Measurements from ENCODE around the gene ZNF280D.

ZNF280D gene

DNA sequence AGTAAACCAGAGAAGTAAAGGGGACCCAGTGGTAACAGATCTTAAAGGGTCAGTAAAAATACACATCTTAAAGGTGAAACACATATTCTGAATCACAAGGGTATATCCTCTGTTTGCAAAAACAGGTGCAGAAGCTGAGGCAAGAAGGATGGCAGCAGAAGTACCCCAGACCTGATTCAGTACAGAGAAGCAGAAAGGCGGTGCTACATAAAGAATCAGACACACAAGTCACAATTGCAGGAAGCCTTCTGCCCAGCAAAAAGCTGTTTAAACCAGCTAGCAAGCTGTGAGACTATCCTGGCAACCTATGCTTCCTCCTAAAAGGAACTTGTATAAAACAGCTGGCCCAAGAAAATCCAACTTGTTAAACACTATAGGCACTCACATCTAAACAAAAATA is 49.4 kb downstream of the ZNF280D start:
- Histone ChIP-seq H4K8ac (ENCODE audit: low read length) (no peak overlapping the region), H2AK5ac (ENCODE audit: low read length, severe bottlenecking) (no peak overlapping the region), H3K27me3 (ENCODE audit: control insufficient read depth in 1 of 2, insufficient read depth in 1 of 2, low read length in 2 of 2) (no peaks in the 10 kb centered on the region), H3K4me2 (ENCODE audit: low read length, poor library complexity, severe bottlenecking) (no peak overlapping the region), H4K91ac (ENCODE audit: low read length) (no peak overlapping the region), H3K14ac (ENCODE audit: low read length in 2 of 2) (no peak overlapping the region), H3K23ac (ENCODE audit: low read length in 2 of 2) (no peak overlapping the region), H2AFZ (ENCODE audit: low read depth, low read length) (no peak overlapping the region), H3K4me3 (ENCODE audit: insufficient read depth in 1 of 2, low read depth in 1 of 2, low read length in 2 of 2) (no peak overlapping the region), H2BK120ac (ENCODE audit: low read depth, low read length) (no peak overlapping the region), H3K79me1 (replicated peaks; ENCODE audit: low read length, poor library complexity, severe bottlenecking) (peaks cover 3% of the 10 kb centered on the region), H3K9me3 (ENCODE audit: control insufficient read depth, low read length) (no peaks in the 10 kb centered on the region), H3K36me3 (ENCODE audit: control insufficient read depth in 1 of 2, insufficient read depth in 2 of 2, low read depth in 1 of 2, low read length in 2 of 2) (peaks cover 3 to 34% of the 10 kb centered on the region in 2 experiments), H2BK15ac (ENCODE audit: low read depth, poor library complexity, severe bottlenecking) (no peak overlapping the region), H3K18ac (ENCODE audit: low read depth in 1 of 2, low read length in 2 of 2) (no peak overlapping the region), H3K27ac (ENCODE audit: low read length, poor library complexity, severe bottlenecking) (no peak overlapping the region), H3K4ac (ENCODE audit: low read depth in 1 of 2, low read length in 2 of 2) (no peak overlapping the region), H3K9ac (ENCODE audit: low read length) (no peak overlapping the region), H3K4me1 (ENCODE audit: control insufficient read depth, insufficient read depth, low read depth, low read length) (no peaks in the 10 kb centered on the region), H2BK5ac (ENCODE audit: low read depth, low read length, poor library complexity, severe bottlenecking) (no peak overlapping the region), H2BK12ac (ENCODE audit: low read length in 2 of 2) (no peak overlapping the region)
- 95% methylated on average over 1 of the region's 1 CpG for WGBS
- DNase-seq, result no peak

DNA sequence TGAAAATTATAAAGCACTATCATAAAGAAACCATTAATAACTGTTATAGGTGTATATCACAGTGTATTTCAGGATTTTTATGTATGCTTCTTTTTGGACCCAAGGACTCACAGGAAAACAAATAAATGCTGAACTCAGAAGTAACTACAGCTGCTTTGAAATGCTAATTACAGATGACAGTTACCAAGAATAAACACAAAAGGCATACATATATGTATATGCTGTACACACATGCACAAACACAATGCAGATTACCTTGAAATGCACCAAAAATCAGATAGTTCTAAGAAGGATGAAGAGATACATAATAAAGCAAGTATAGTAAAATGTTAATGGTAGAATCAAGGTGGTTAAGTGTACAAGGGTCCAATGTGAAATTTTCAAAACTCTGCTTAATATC is 52.2 kb downstream of the ZNF280D start:
- Histone ChIP-seq H2BK15ac (ENCODE audit: low read depth, poor library complexity, severe bottlenecking) (no peak overlapping the region), H3K27me3 (ENCODE audit: control insufficient read depth in 1 of 2, insufficient read depth in 1 of 2, low read length in 2 of 2) (no peaks in the 10 kb centered on the region), H4K91ac (ENCODE audit: low read length) (no peak overlapping the region), H2AK5ac (ENCODE audit: low read length, severe bottlenecking) (no peak overlapping the region), H3K9ac (ENCODE audit: low read length) (no peak overlapping the region), H2BK5ac (ENCODE audit: low read depth, low read length, poor library complexity, severe bottlenecking) (no peak overlapping the region), H3K4me2 (ENCODE audit: low read length, poor library complexity, severe bottlenecking) (no peak overlapping the region), H3K9me3 (ENCODE audit: control insufficient read depth, low read length) (no peaks in the 10 kb centered on the region), H2AFZ (ENCODE audit: low read depth, low read length) (no peak overlapping the region), H3K18ac (ENCODE audit: low read depth in 1 of 2, low read length in 2 of 2) (no peak overlapping the region), H3K4me1 (ENCODE audit: control insufficient read depth, insufficient read depth, low read depth, low read length) (no peaks in the 10 kb centered on the region), H3K4me3 (ENCODE audit: insufficient read depth in 1 of 2, low read depth in 1 of 2, low read length in 2 of 2) (no peak overlapping the region), H3K23ac (ENCODE audit: low read length in 2 of 2) (no peak overlapping the region), H3K79me1 (replicated peaks; ENCODE audit: low read length, poor library complexity, severe bottlenecking) (peaks cover 4% of the 10 kb centered on the region), H3K27ac (ENCODE audit: low read length, poor library complexity, severe bottlenecking) (no peak overlapping the region), H3K4ac (ENCODE audit: low read depth in 1 of 2, low read length in 2 of 2) (no peak overlapping the region), H3K36me3 (ENCODE audit: control insufficient read depth in 1 of 2, insufficient read depth in 2 of 2, low read depth in 1 of 2, low read length in 2 of 2) (peaks cover 3 to 43% of the 10 kb centered on the region in 2 experiments), H2BK12ac (ENCODE audit: low read length in 2 of 2) (no peak overlapping the region), H3K14ac (ENCODE audit: low read length in 2 of 2) (no peak overlapping the region), H4K8ac (ENCODE audit: low read length) (no peak overlapping the region), H2BK120ac (ENCODE audit: low read depth, low read length) (no peak overlapping the region)
- no peak for DNase-seq

DNA sequence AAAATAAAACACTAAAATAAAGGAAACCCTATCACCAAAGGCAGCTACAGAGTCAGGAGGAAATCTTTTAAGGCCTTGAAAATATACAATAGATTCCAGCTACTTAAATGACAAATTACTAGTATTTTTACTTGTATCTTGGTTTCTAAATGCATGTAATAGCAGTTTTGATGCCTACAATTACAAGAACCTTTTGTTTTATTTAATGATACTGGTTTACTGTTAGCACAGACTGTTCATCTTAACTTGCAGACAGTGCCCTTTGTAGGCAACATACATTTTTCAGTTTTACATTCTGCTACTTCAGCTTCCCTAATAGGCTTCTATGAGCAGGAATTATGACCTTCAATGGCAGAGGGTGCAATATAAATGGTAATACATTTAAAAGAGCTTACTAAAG is 54.1 kb downstream of the ZNF280D start:
- no peak overlapping the region for H2BK15ac ChIP-seq (ENCODE audit: low read depth, poor library complexity, severe bottlenecking)
- peaks cover 3 to 57% of the 10 kb centered on the region in 2 experiments for H3K36me3 ChIP-seq (ENCODE audit: control insufficient read depth in 1 of 2, insufficient read depth in 2 of 2, low read depth in 1 of 2, low read length in 2 of 2)
- no peak overlapping the region for H3K27ac ChIP-seq (ENCODE audit: low read length, poor library complexity, severe bottlenecking)
- H2AFZ ChIP-seq (ENCODE audit: low read depth, low read length), result no peak overlapping the region
- H2AK5ac ChIP-seq (ENCODE audit: low read length, severe bottlenecking), result no peak overlapping the region
- H2BK12ac ChIP-seq (ENCODE audit: low read length in 2 of 2), result no peak overlapping the region
- peaks cover 4% of the 10 kb centered on the region for H3K79me1 ChIP-seq (replicated peaks; ENCODE audit: low read length, poor library complexity, severe bottlenecking)
- H4K8ac ChIP-seq (ENCODE audit: low read length), result no peak overlapping the region
- H3K4me1 ChIP-seq (ENCODE audit: control insufficient read depth, insufficient read depth, low read depth, low read length), result no peaks in the 10 kb centered on the region
- H3K23ac ChIP-seq (ENCODE audit: low read length in 2 of 2), result no peak overlapping the region
- H2BK5ac ChIP-seq (ENCODE audit: low read depth, low read length, poor library complexity, severe bottlenecking), result no peak overlapping the region
- no peak overlapping the region for H4K91ac ChIP-seq (ENCODE audit: low read length)
- no peaks in the 10 kb centered on the region for H3K9me3 ChIP-seq (ENCODE audit: control insufficient read depth, low read length)
- no peak overlapping the region for H3K4me2 ChIP-seq (ENCODE audit: low read length, poor library complexity, severe bottlenecking)
- H2BK120ac ChIP-seq (ENCODE audit: low read depth, low read length), result no peak overlapping the region
- H3K4me3 ChIP-seq (ENCODE audit: insufficient read depth in 1 of 2, low read depth in 1 of 2, low read length in 2 of 2), result no peak overlapping the region
- no peak overlapping the region for H3K4ac ChIP-seq (ENCODE audit: low read depth in 1 of 2, low read length in 2 of 2)
- DNase-seq, result no peak
- H3K27me3 ChIP-seq (ENCODE audit: control insufficient read depth in 1 of 2, insufficient read depth in 1 of 2, low read length in 2 of 2), result no peaks in the 10 kb centered on the region
- no peak overlapping the region for H3K14ac ChIP-seq (ENCODE audit: low read length in 2 of 2)
- no peak overlapping the region for H3K9ac ChIP-seq (ENCODE audit: low read length)
- H3K18ac ChIP-seq (ENCODE audit: low read depth in 1 of 2, low read length in 2 of 2), result no peak overlapping the region

DNA sequence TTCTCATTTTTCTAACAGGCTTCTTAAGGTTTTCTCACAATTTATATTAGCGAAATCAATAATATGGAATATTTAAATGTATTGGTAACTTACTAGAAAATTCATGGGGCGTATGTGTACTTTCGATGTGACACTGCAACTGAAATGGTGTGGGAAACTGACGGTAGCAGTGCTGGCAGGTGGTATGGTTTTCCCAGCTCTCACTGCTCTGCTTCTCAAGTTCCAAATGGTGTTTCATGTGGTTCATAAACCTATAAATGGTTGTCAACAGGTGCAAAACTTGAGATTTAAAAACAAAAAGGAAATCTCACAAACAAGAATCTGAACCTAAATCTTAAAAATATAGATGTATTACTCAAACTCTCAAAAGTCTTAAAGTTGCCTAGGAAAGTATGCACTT is 54.7 kb downstream of the ZNF280D start:
- DNase-seq, result no peak
- H3K9ac ChIP-seq (ENCODE audit: low read length), result no peak overlapping the region
- H2AK5ac ChIP-seq (ENCODE audit: low read length, severe bottlenecking), result no peak overlapping the region
- no peak overlapping the region for H4K8ac ChIP-seq (ENCODE audit: low read length)
- WGBS, result 100% methylated on average over 4 of the region's 4 CpGs
- no peaks in the 10 kb centered on the region for H3K9me3 ChIP-seq (ENCODE audit: control insufficient read depth, low read length)
- no peak overlapping the region for H2BK12ac ChIP-seq (ENCODE audit: low read length in 2 of 2)
- no peaks in the 10 kb centered on the region for H3K27me3 ChIP-seq (ENCODE audit: control insufficient read depth in 1 of 2, insufficient read depth in 1 of 2, low read length in 2 of 2)
- no peak overlapping the region for H3K14ac ChIP-seq (ENCODE audit: low read length in 2 of 2)
- no peak overlapping the region for H2BK15ac ChIP-seq (ENCODE audit: low read depth, poor library complexity, severe bottlenecking)
- no peak overlapping the region for H2BK120ac ChIP-seq (ENCODE audit: low read depth, low read length)
- H3K23ac ChIP-seq (ENCODE audit: low read length in 2 of 2), result no peak overlapping the region
- H3K4me1 ChIP-seq (ENCODE audit: control insufficient read depth, insufficient read depth, low read depth, low read length), result no peaks in the 10 kb centered on the region
- no peak overlapping the region for H3K27ac ChIP-seq (ENCODE audit: low read length, poor library complexity, severe bottlenecking)
- H3K18ac ChIP-seq (ENCODE audit: low read depth in 1 of 2, low read length in 2 of 2), result no peak overlapping the region
- H2BK5ac ChIP-seq (ENCODE audit: low read depth, low read length, poor library complexity, severe bottlenecking), result no peak overlapping the region
- H3K4ac ChIP-seq (ENCODE audit: low read depth in 1 of 2, low read length in 2 of 2), result no peak overlapping the region
- H3K79me1 ChIP-seq (replicated peaks; ENCODE audit: low read length, poor library complexity, severe bottlenecking), result peaks cover 3% of the 10 kb centered on the region
- H3K36me3 ChIP-seq (ENCODE audit: control insufficient read depth in 1 of 2, insufficient read depth in 2 of 2, low read depth in 1 of 2, low read length in 2 of 2), result peaks cover 3 to 63% of the 10 kb centered on the region in 2 experiments
- no peak overlapping the region for H3K4me3 ChIP-seq (ENCODE audit: insufficient read depth in 1 of 2, low read depth in 1 of 2, low read length in 2 of 2)
- H3K4me2 ChIP-seq (ENCODE audit: low read length, poor library complexity, severe bottlenecking), result no peak overlapping the region
- H2AFZ ChIP-seq (ENCODE audit: low read depth, low read length), result no peak overlapping the region
- no peak overlapping the region for H4K91ac ChIP-seq (ENCODE audit: low read length)

All from mesenchymal stem cell (in vitro differentiated cells and primary cell).